HG03571 (cell line): ENCODE data around the gene MMP1.
"Not testable (repeated sequence)": the region's sequence is repeated elsewhere in the genome, so short reads cannot be mapped to it uniquely, and the experiment has no call there.

Experiments
- ATAC-seq: cut with Tn5 transposase; IDR thresholded peaks from one replicate; pipeline ENCODE4 v1.9.1; 2021; ENCODE audit not compliant: unreplicated experiment

The MMP1 gene

GRCh38 chr11:102762361-102762767, 35.6 kb downstream of the MMP1 start:
- no peak for ATAC-seq

GRCh38 chr11:102761646-102762238, 36.2 kb downstream of the MMP1 start:
- no peak for ATAC-seq

- no peak for ATAC-seq
These were observed 37.5 kb downstream of the MMP1 start for GRCh38 chr11:102760344-102761035.

GRCh38 chr11:102757823-102758549, 40.0 kb downstream of the MMP1 start:
- no peak for ATAC-seq

- ATAC-seq = no peak
These were observed 44.7 kb downstream of the MMP1 start for GRCh38 chr11:102753267-102753666.

GRCh38 chr11:102751673-102752072, 46.3 kb downstream of the MMP1 start:
- ATAC-seq = no peak

GRCh38 chr11:102749101-102749722, 48.7 kb downstream of the MMP1 start:
- ATAC-seq = no peak

- ATAC-seq = not testable (repeated sequence)
These were observed 51.0 kb downstream of the MMP1 start for GRCh38 chr11:102746746-102747578.
